ENCODE measurements around the gene MYBPC2.

GRCh38 chr19:50496189-50497021, 63.7 kb downstream of the MYBPC2 start:
- TF ChIP-seq CTCF (IDR thresholded peaks at IDR 0.05) = no peak
- TF ChIP-seq POLR2A (IDR thresholded peaks at IDR 0.05) = no peak

Measured in right lobe of liver (tissue), 4 donors.